Right lobe of liver (tissue), 4 donors: ENCODE measurements around the gene HBA1.
"Not testable (repeated sequence)": the region's sequence is repeated elsewhere in the genome, so short reads cannot be mapped to it uniquely, and the experiment has no call there.

ENCODE experiments used
- POLR2A ChIP-seq: fragments of 450-650 bp; IDR thresholded peaks from one replicate; pipeline ENCODE4 v1.6.1; 2017; ENCODE audit warnings: antibody characterized with exemption, mild to moderate bottlenecking
- TF ChIP-seq, protein P1 (sequence below), 4 donors: fragments of 200-600 bp in 3 of 4; fragments of 450-650 bp in 1 of 4; IDR thresholded peaks; one replicate each; pipeline versions ENCODE4 v1.5.1 to v1.8.0; 2016 to 2022; ENCODE audit warnings: antibody characterized with exemption in 4 of 4, mild to moderate bottlenecking in 2 of 4
- donor health status: DM: no; HTN: no; CAD: no.
- donor health status: DM: no; HTN: no; CAD: no.
- donor health status: DM: no; HTN: yes; CAD: no.

DNA sequence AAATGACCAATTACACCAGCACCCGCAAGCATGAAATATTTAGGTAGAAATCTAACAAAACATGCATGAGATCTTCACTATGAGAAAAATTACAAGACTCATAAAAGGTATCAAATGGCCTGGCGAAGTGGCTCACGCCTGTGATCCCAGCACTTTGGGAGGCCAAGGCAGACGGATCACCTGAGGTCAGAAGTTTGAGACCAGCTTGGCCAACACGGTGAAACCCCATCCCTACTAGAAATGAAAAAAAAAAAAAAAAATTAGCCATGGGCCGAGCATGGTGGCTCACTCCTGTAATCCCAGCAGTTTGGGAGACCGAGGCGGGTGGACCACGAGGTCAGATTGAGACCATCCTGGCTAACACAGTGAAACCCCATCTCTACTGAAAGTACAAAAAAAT lies 27.6 kb downstream of the HBA1 start:
- not testable (repeated sequence) for TF ChIP-seq POLR2A
- TF ChIP-seq, protein P1, sequence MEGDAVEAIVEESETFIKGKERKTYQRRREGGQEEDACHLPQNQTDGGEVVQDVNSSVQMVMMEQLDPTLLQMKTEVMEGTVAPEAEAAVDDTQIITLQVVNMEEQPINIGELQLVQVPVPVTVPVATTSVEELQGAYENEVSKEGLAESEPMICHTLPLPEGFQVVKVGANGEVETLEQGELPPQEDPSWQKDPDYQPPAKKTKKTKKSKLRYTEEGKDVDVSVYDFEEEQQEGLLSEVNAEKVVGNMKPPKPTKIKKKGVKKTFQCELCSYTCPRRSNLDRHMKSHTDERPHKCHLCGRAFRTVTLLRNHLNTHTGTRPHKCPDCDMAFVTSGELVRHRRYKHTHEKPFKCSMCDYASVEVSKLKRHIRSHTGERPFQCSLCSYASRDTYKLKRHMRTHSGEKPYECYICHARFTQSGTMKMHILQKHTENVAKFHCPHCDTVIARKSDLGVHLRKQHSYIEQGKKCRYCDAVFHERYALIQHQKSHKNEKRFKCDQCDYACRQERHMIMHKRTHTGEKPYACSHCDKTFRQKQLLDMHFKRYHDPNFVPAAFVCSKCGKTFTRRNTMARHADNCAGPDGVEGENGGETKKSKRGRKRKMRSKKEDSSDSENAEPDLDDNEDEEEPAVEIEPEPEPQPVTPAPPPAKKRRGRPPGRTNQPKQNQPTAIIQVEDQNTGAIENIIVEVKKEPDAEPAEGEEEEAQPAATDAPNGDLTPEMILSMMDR (IDR thresholded peaks at IDR 0.05): not testable (repeated sequence)
